Trophoblast cell (in vitro differentiated cells and primary cell): ENCODE data around the gene SYPL1.

Experiments used
- DNase-seq, 2 donors: peaks; one replicate each; pipeline ENCODE4 v3.0.0-alpha.2; 2016
- H2AFZ ChIP-seq: 2 replicates; pipeline ENCODE4 v1.6.1; 2013; ENCODE audit warnings: low read length, moderate library complexity, mild to moderate bottlenecking; ENCODE audit not compliant: insufficient read depth, poor library complexity
- H2AK5ac ChIP-seq: 2 replicates; pipeline ENCODE4 v1.6.1; 2013; ENCODE audit warnings: mild to moderate bottlenecking, low read length
- H2BK120ac ChIP-seq: 2 replicates; pipeline ENCODE4 v1.6.1; 2013; ENCODE audit warnings: low read length, mild to moderate bottlenecking, moderate library complexity; ENCODE audit not compliant: insufficient read depth, poor library complexity
- H2BK12ac ChIP-seq: 2 replicates; pipeline ENCODE4 v1.6.1; 2013; ENCODE audit warnings: mild to moderate bottlenecking, low read length, moderate library complexity
- H2BK5ac ChIP-seq: 2 replicates; pipeline ENCODE4 v1.6.1; 2013; ENCODE audit warnings: low read length, low read depth, moderate library complexity, mild to moderate bottlenecking; ENCODE audit not compliant: poor library complexity
- H3K14ac ChIP-seq: 2 replicates; pipeline ENCODE4 v1.6.1; 2013; ENCODE audit warnings: mild to moderate bottlenecking, low read length
- H3K18ac ChIP-seq: 2 replicates; pipeline ENCODE4 v1.6.1; 2013; ENCODE audit warnings: mild to moderate bottlenecking, low read length
- H3K23ac ChIP-seq: 2 replicates; pipeline ENCODE4 v1.6.1; 2013; ENCODE audit warnings: low read length
- H3K27ac ChIP-seq: 2 replicates; pipeline ENCODE4 v1.5.1; 2013; ENCODE audit warnings: low read depth, mild to moderate bottlenecking, inconsistent platforms, low read length, moderate library complexity
- H3K27me3 ChIP-seq: 2 replicates; pipeline ENCODE4 v1.6.1; 2013; ENCODE audit warnings: inconsistent platforms, mild to moderate bottlenecking, low read length, moderate library complexity; ENCODE audit not compliant: insufficient read depth
- H3K36me3 ChIP-seq, 2 experiments: 1 replicate in 1 of 2; 2 replicates in 1 of 2; pipeline ENCODE4 v1.6.1; 2013; ENCODE audit warnings: low read length in 2 of 2, mild to moderate bottlenecking in 2 of 2, moderate library complexity in 1 of 2; ENCODE audit not compliant: insufficient read depth in 2 of 2, control insufficient read depth in 1 of 2
- H3K4ac ChIP-seq: 2 replicates; pipeline ENCODE4 v1.6.1; 2013; ENCODE audit warnings: low read depth, mild to moderate bottlenecking, low read length, moderate library complexity
- H3K4me1 ChIP-seq, 2 experiments: 1 replicate in 1 of 2; 2 replicates in 1 of 2; pipeline ENCODE4 v1.6.1; 2013; ENCODE audit warnings: low read length in 2 of 2, mild to moderate bottlenecking in 2 of 2, moderate library complexity in 1 of 2; ENCODE audit not compliant: insufficient read depth in 2 of 2, control insufficient read depth in 1 of 2
- H3K4me2 ChIP-seq: 2 replicates; pipeline ENCODE4 v1.6.1; 2013; ENCODE audit warnings: inconsistent platforms, mild to moderate bottlenecking, low read length, moderate library complexity
- H3K4me3 ChIP-seq: 2 replicates; pipeline ENCODE4 v1.5.1; 2013; ENCODE audit warnings: mild to moderate bottlenecking, low read depth, low read length, inconsistent platforms
- H3K79me1 ChIP-seq: one replicate; pipeline ENCODE4 v1.6.1; 2013; ENCODE audit warnings: low read length
- H3K79me2 ChIP-seq: 2 replicates; pipeline ENCODE4 v1.6.1; 2013; ENCODE audit warnings: low read length, mild to moderate bottlenecking; ENCODE audit not compliant: control insufficient read depth, insufficient read depth, poor library complexity
- H3K9ac ChIP-seq: 2 replicates; pipeline ENCODE4 v1.6.1; 2013; ENCODE audit warnings: mild to moderate bottlenecking, low read length
- H3K9me3 ChIP-seq: 2 replicates; pipeline ENCODE4 v1.6.1; 2013; ENCODE audit warnings: low read depth, mild to moderate bottlenecking, control low read depth, inconsistent platforms, low read length; ENCODE audit not compliant: insufficient read depth
- H4K12ac ChIP-seq: 2 replicates; pipeline ENCODE4 v1.6.1; 2013; ENCODE audit warnings: low read depth, mild to moderate bottlenecking, low read length, moderate library complexity
- H4K8ac ChIP-seq: 2 replicates; pipeline ENCODE4 v1.6.1; 2013; ENCODE audit warnings: low read depth, mild to moderate bottlenecking, low read length, moderate library complexity
- H4K91ac ChIP-seq: one replicate; pipeline ENCODE4 v1.6.1; 2013; ENCODE audit warnings: low read depth, mild to moderate bottlenecking, low read length, moderate library complexity
- whole genome bisulfite sequencing: extraction: QIAGEN DNeasy Blood & Tissue Kit; methylation state at CpG from one replicate; pipeline ENCODE4 v1.1.7; 2013; ENCODE audit warnings: missing lambda C conversion rate; ENCODE audit not compliant: insufficient read length, insufficient coverage; ENCODE audit errors: extremely low coverage; 5-methylcytosine and 5-hydroxymethylcytosine counted together

The SYPL1 gene

GRCh38 chr7:106063024-106063423, 49.1 kb downstream of the SYPL1 start:
- H3K9ac ChIP-seq = no peak overlapping the region
- H3K23ac ChIP-seq = no peak overlapping the region
- no CpG with 5 or more reads among the region's 6 CpGs for WGBS
- H2AK5ac ChIP-seq = no peak overlapping the region
- H3K4me1 ChIP-seq = peaks cover 11 to 12% of the 10 kb centered on the region in 2 experiments
- H3K18ac ChIP-seq = no peak overlapping the region
- H2BK120ac ChIP-seq = no peak overlapping the region
- H3K27ac ChIP-seq = no peak overlapping the region
- H2BK12ac ChIP-seq = no peak overlapping the region
- no peaks in the 10 kb centered on the region for H3K79me2 ChIP-seq
- no peak overlapping the region for H3K14ac ChIP-seq
- H2BK5ac ChIP-seq = no peak overlapping the region
- H4K91ac ChIP-seq = no peak overlapping the region
- H3K4me3 ChIP-seq = no peak overlapping the region
- DNase-seq = no peak
- H3K79me1 ChIP-seq = no peaks in the 10 kb centered on the region
- no peaks in the 10 kb centered on the region for H3K27me3 ChIP-seq
- H3K4me2 ChIP-seq = no peak overlapping the region
- H3K4ac ChIP-seq = no peak overlapping the region
- H4K12ac ChIP-seq = no peak overlapping the region
- H3K36me3 ChIP-seq = no peaks in the 10 kb centered on the region
- H3K9me3 ChIP-seq = peaks cover 4% of the 10 kb centered on the region
- no peak overlapping the region for H2AFZ ChIP-seq
- H4K8ac ChIP-seq = no peak overlapping the region

- H3K14ac ChIP-seq = no peak overlapping the region
- no peak overlapping the region for H3K23ac ChIP-seq
- no peaks in the 10 kb centered on the region for H3K79me1 ChIP-seq
- no peak overlapping the region for H3K27ac ChIP-seq
- no peak overlapping the region for H2AK5ac ChIP-seq
- H3K4me2 ChIP-seq = no peak overlapping the region
- H3K4ac ChIP-seq = no peak overlapping the region
- no peak overlapping the region for H2AFZ ChIP-seq
- H3K79me2 ChIP-seq = no peaks in the 10 kb centered on the region
- no peaks in the 10 kb centered on the region for H3K36me3 ChIP-seq
- no peak overlapping the region for H4K8ac ChIP-seq
- H3K18ac ChIP-seq = no peak overlapping the region
- no peak overlapping the region for H4K12ac ChIP-seq
- WGBS = no CpG with 5 or more reads among the region's 2 CpGs
- no peak for DNase-seq
- no peaks in the 10 kb centered on the region for H3K27me3 ChIP-seq
- no peak overlapping the region for H2BK120ac ChIP-seq
- H2BK12ac ChIP-seq = no peak overlapping the region
- no peak overlapping the region for H3K9ac ChIP-seq
- no peak overlapping the region for H2BK5ac ChIP-seq
- H3K9me3 ChIP-seq = peaks cover 4% of the 10 kb centered on the region
- no peak overlapping the region for H4K91ac ChIP-seq
- no peak overlapping the region for H3K4me3 ChIP-seq
- peaks cover 11 to 12% of the 10 kb centered on the region in 2 experiments for H3K4me1 ChIP-seq
These were observed 49.6 kb downstream of the SYPL1 start for GRCh38 chr7:106062521-106062931.

- H3K4me1 ChIP-seq = peaks cover 11 to 12% of the 10 kb centered on the region in 2 experiments
- H3K4ac ChIP-seq = no peak overlapping the region
- H3K27me3 ChIP-seq = no peaks in the 10 kb centered on the region
- no peak overlapping the region for H2BK12ac ChIP-seq
- no peak overlapping the region for H3K23ac ChIP-seq
- H3K79me1 ChIP-seq = no peaks in the 10 kb centered on the region
- H2BK5ac ChIP-seq = no peak overlapping the region
- no peak overlapping the region for H4K12ac ChIP-seq
- H3K9ac ChIP-seq = no peak overlapping the region
- DNase-seq = no peak
- no peak overlapping the region for H2AK5ac ChIP-seq
- no peak overlapping the region for H3K18ac ChIP-seq
- H3K4me3 ChIP-seq = no peak overlapping the region
- H2BK120ac ChIP-seq = no peak overlapping the region
- H3K14ac ChIP-seq = no peak overlapping the region
- H3K79me2 ChIP-seq = no peaks in the 10 kb centered on the region
- no CpG with 5 or more reads among the region's 7 CpGs for WGBS
- H3K36me3 ChIP-seq = no peaks in the 10 kb centered on the region
- no peak overlapping the region for H3K27ac ChIP-seq
- H3K4me2 ChIP-seq = no peak overlapping the region
- H4K91ac ChIP-seq = no peak overlapping the region
- H2AFZ ChIP-seq = no peak overlapping the region
- H4K8ac ChIP-seq = no peak overlapping the region
- H3K9me3 ChIP-seq = peaks cover 4% of the 10 kb centered on the region
These were observed 50.1 kb downstream of the SYPL1 start for GRCh38 chr7:106062006-106062405.

- Histone ChIP-seq H3K23ac (no peak overlapping the region), H3K4me3 (no peak overlapping the region), H2BK12ac (no peak overlapping the region), H3K4me1 (peaks cover 11 to 12% of the 10 kb centered on the region in 2 experiments), H3K27ac (no peak overlapping the region), H3K79me1 (no peaks in the 10 kb centered on the region), H3K27me3 (no peaks in the 10 kb centered on the region), H2AFZ (no peak overlapping the region), H3K18ac (no peak overlapping the region), H4K91ac (no peak overlapping the region), H3K14ac (no peak overlapping the region), H3K4ac (no peak overlapping the region), H2BK120ac (no peak overlapping the region), H3K36me3 (no peaks in the 10 kb centered on the region), H2BK5ac (no peak overlapping the region), H3K9me3 (peaks cover 4% of the 10 kb centered on the region), H4K12ac (no peak overlapping the region), H3K9ac (no peak overlapping the region), H3K79me2 (no peaks in the 10 kb centered on the region), H3K4me2 (no peak overlapping the region), H2AK5ac (no peak overlapping the region), H4K8ac (no peak overlapping the region)
- no peak for DNase-seq
- WGBS = no CpG with 5 or more reads among the region's 9 CpGs
These were observed 50.7 kb downstream of the SYPL1 start for GRCh38 chr7:106061301-106061979.
